ENCODE data around the gene FCRL3.

FCRL3 gene

GRCh38 chr1:157682710-157683437 is 17.7 kb downstream of the FCRL3 start:
- DNase-seq: no peak

GRCh38 chr1:157678721-157679120 is 21.8 kb downstream of the FCRL3 start:
- DNase-seq: no peak

GRCh38 chr1:157673008-157673407 is 27.6 kb downstream of the FCRL3 start:
- no peak for DNase-seq

- no peak for DNase-seq
Observed at GRCh38 chr1:157671895-157672294, 28.7 kb downstream of the FCRL3 start.

GRCh38 chr1:157659576-157660247 is 40.9 kb downstream of the FCRL3 start:
- no peak for DNase-seq

GRCh38 chr1:157658571-157658970 is 42.0 kb downstream of the FCRL3 start:
- DNase-seq: no peak

- DNase-seq: no peak
Observed at GRCh38 chr1:157653494-157653873, 47.1 kb downstream of the FCRL3 start.

GRCh38 chr1:157652859-157653493 is 47.6 kb downstream of the FCRL3 start:
- no peak for DNase-seq

GRCh38 chr1:157648317-157648716 is 52.3 kb downstream of the FCRL3 start:
- DNase-seq: no peak

GRCh38 chr1:157646144-157646543 is 54.4 kb downstream of the FCRL3 start:
- no peak for DNase-seq

GRCh38 chr1:157641177-157641576 is 59.4 kb downstream of the FCRL3 start:
- no peak for DNase-seq

- no peak for DNase-seq
Observed at GRCh38 chr1:157639800-157640199, 60.8 kb downstream of the FCRL3 start.

- no peak for DNase-seq
Observed at GRCh38 chr1:157628773-157629172, 71.8 kb downstream of the FCRL3 start.

Data from NCI-H2171 (cell line).